PC-3 (cell line): Measurements from ENCODE around the gene CACNA1B. TPM values are rescaled to one million over a fixed set of nuclear protein-coding genes. Genes with fewer than 3 reads are reported as not detected.

Experiments
- ATAC-seq: fragments of 200-7000 bp; cut with Tn5 transposase; 2 replicates; pipeline ENCODE4 v1.9.1; 2020; ENCODE audit warnings: mild to moderate bottlenecking, moderate library complexity
- BruUV-seq: library from RNA; stranded (reverse); fragments of 400-500 nt; replicated peaks from 2 replicates; lab custom pipeline; 2021; lab: Mats Ljungman, UMichigan
- CTCF ChIA-PET: fragments of 300-600 bp; sonication (Branson Sonifier 250); formaldehyde crosslinking; loops from one replicate; lab custom pipeline; 2022; ENCODE audit warnings: antibody characterized with exemption; lab: Charles Lee
- POLR2A ChIA-PET: fragments of 300-600 bp; sonication (Branson Sonifier 250); formaldehyde crosslinking; loops from one replicate; lab custom pipeline; 2022; ENCODE audit warnings: antibody characterized with exemption; ENCODE audit not compliant: unreplicated experiment; lab: Charles Lee
- DNase-seq: peaks from one replicate; pipeline ENCODE4 v3.0.0-alpha.2; 2015
- H2AFZ ChIP-seq: fragments of 300-600 bp; sonication (generic); 2 replicates; pipeline ENCODE4 v1.6.0; 2016; ENCODE audit warnings: antibody characterized with exemption, low read length
- H3F3A ChIP-seq: fragments of 300-600 bp; sonication (generic); one replicate; pipeline ENCODE4 v1.6.0; 2017; ENCODE audit warnings: antibody characterized with exemption, low read length, control low read depth, mild to moderate bottlenecking; ENCODE audit not compliant: unreplicated experiment
- H3K27ac ChIP-seq: fragments of 300-600 bp; sonication (generic); 2 replicates; pipeline ENCODE4 v1.5.1; 2016; ENCODE audit warnings: mild to moderate bottlenecking, low read length
- H3K27me3 ChIP-seq: fragments of 300-600 bp; sonication (generic); 2 replicates; pipeline ENCODE4 v1.6.1; 2016; ENCODE audit warnings: low read length, mixed read lengths
- H3K36me3 ChIP-seq: fragments of 300-600 bp; sonication (generic); 2 replicates; pipeline ENCODE4 v1.6.1; 2016; ENCODE audit warnings: low read depth, mixed run types, low read length, mixed read lengths
- H3K4me1 ChIP-seq: fragments of 300-600 bp; sonication (generic); 2 replicates; pipeline ENCODE4 v1.5.1; 2016; ENCODE audit warnings: low read length; ENCODE audit not compliant: insufficient read depth
- H3K4me2 ChIP-seq: fragments of 300-600 bp; sonication (generic); 2 replicates; pipeline ENCODE4 v1.6.0; 2016; ENCODE audit warnings: low read length
- H3K4me3 ChIP-seq: fragments of 300-600 bp; sonication (generic); 2 replicates; pipeline ENCODE4 v1.5.1; 2016; ENCODE audit warnings: mild to moderate bottlenecking, low read length, mixed read lengths
- H3K79me2 ChIP-seq: fragments of 300-600 bp; sonication (generic); 2 replicates; pipeline ENCODE4 v1.6.1; 2017; ENCODE audit warnings: low read length, mixed read lengths
- H3K9ac ChIP-seq: fragments of 300-600 bp; sonication (generic); 2 replicates; pipeline ENCODE4 v1.6.0; 2016; ENCODE audit warnings: mild to moderate bottlenecking, low read length
- H3K9me2 ChIP-seq: fragments of 300-600 bp; sonication (generic); replicated peaks from 2 replicates; pipeline ENCODE4 v1.6.1; 2016; ENCODE audit warnings: mixed run types, low read length, mixed read lengths
- H3K9me3 ChIP-seq: fragments of 300-600 bp; sonication (generic); 2 replicates; pipeline ENCODE4 v1.6.1; 2016; ENCODE audit warnings: low read length, mixed read lengths
- H4K20me1 ChIP-seq: fragments of 300-600 bp; sonication (generic); 2 replicates; pipeline ENCODE4 v1.6.1; 2016; ENCODE audit warnings: low read length, mixed read lengths
- EZH2 ChIP-seq: fragments of 300-600 bp; sonication (generic); IDR thresholded peaks from one replicate; pipeline ENCODE4 v1.6.1; 2017; ENCODE audit warnings: antibody characterized with exemption, mild to moderate bottlenecking, low read length; ENCODE audit not compliant: unreplicated experiment
- EZH2phosphoT487 ChIP-seq: fragments of 300-600 bp; sonication (generic); IDR thresholded peaks from 2 replicates; pipeline ENCODE4 v1.6.1; 2018; ENCODE audit warnings: mild to moderate bottlenecking, antibody characterized with exemption, low read length, borderline replicate concordance
- intact Hi-C: fragments of 100-400 bp; cut with micrococcal nuclease; formaldehyde crosslinking; loops from 2 replicates; pipeline ENCODE4 v1.9.0; 2023
- total RNA-seq: library from RNA; depleted of rRNA; stranded (reverse); fragments of >200 nt; gene quantifications from 2 replicates; pipeline ENCODE4 v1.2.3, GENCODE V29; 2014
- TF ChIP-seq, protein P1 (sequence below): fragments of 300-600 bp; sonication (generic); conservative IDR thresholded peaks from 2 replicates; pipeline ENCODE4 v1.5.1; 2017; ENCODE audit warnings: antibody characterized with exemption, low read depth, mild to moderate bottlenecking, low read length

Gene CACNA1B
- total RNA-seq, 1 experiment from 2014 or later = not detected

DNA sequence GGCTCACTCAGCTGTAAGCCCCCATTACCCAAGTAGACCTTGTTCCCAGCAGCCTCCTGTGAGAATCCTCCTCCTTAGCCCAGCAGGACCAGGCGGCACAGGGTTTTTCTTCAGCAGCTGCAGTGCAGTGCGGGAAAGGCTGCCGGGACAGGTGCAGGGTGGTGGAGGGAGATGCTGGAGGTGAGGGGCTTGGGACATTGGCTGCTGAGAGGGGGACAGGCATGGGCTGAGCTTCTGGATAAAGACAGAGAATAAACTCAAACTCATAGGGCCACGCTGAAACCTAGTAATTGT is 174.7 kb downstream of the CACNA1B start:
- no peaks in the 10 kb centered on the region for H3K9me3 ChIP-seq
- H3K36me3 ChIP-seq = no peaks in the 10 kb centered on the region
- H3K27me3 ChIP-seq = peaks cover 11% of the 10 kb centered on the region; the same call in 1 of the 2 replicates
- no peak overlapping the region for H3K9ac ChIP-seq
- H3K4me3 ChIP-seq = no peak overlapping the region
- H3K4me2 ChIP-seq = no peak overlapping the region
- no peak overlapping the region for H3K27ac ChIP-seq
- H3F3A ChIP-seq = no peaks in the 10 kb centered on the region
- DNase-seq (no peak), ATAC-seq (no peak)
- H2AFZ ChIP-seq = no peak overlapping the region
- POLR2A ChIA-PET = no interaction called here
- CTCF ChIA-PET = no interaction called here
- no peaks in the 10 kb centered on the region for H3K9me2 ChIP-seq
- TF ChIP-seq EZH2phosphoT487 (no peak), EZH2 (no peak)
- TF ChIP-seq, protein P1, sequence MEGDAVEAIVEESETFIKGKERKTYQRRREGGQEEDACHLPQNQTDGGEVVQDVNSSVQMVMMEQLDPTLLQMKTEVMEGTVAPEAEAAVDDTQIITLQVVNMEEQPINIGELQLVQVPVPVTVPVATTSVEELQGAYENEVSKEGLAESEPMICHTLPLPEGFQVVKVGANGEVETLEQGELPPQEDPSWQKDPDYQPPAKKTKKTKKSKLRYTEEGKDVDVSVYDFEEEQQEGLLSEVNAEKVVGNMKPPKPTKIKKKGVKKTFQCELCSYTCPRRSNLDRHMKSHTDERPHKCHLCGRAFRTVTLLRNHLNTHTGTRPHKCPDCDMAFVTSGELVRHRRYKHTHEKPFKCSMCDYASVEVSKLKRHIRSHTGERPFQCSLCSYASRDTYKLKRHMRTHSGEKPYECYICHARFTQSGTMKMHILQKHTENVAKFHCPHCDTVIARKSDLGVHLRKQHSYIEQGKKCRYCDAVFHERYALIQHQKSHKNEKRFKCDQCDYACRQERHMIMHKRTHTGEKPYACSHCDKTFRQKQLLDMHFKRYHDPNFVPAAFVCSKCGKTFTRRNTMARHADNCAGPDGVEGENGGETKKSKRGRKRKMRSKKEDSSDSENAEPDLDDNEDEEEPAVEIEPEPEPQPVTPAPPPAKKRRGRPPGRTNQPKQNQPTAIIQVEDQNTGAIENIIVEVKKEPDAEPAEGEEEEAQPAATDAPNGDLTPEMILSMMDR = no peak
- no peaks in the 10 kb centered on the region for H4K20me1 ChIP-seq
- H3K4me1 ChIP-seq = no peaks in the 10 kb centered on the region
- intact Hi-C loops = no loop called here
- no TSS peak for BruUV-seq
- no peaks in the 10 kb centered on the region for H3K79me2 ChIP-seq

DNA sequence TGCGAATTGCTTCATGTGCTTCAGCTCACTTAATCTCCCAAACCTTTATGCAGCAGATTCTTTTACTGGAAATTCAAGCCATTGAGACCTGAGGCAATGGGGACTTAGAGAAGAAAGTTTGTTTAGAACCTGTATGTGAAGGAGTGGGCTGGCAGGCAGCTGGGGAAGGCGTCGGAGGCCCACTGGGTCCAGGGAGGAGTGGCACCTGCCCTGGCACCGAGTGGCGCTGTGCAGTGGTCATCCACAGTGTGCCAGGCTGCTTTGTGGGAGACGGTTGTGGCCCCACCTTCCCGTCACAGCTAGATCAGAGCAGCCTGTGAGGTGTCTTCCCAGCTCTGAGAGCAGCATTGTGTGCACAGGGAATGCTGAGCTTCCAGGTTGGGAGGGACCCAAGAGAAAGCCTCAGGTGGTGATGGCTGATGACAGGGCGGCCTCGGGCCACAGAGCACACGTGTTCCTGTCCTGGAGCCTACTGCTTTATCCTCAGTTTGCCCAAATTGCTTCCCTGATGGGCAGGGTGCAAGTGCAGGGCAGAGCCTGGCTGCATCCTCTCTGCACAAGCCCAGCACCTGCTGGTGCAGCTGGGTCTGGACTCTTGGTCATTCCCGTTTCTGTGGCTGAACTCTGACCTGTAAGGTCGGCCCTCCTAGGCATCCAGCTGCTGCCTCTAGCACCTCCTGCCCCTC is 175.2 kb downstream of the CACNA1B start:
- intact Hi-C loops = no loop called here
- DNase-seq (no peak), ATAC-seq (no peak)
- TF ChIP-seq EZH2 (no peak), EZH2phosphoT487 (no peak)
- TF ChIP-seq, protein P1 = no peak
- Histone ChIP-seq H3K79me2 (no peaks in the 10 kb centered on the region), H3K27ac (no peak overlapping the region), H3K4me3 (no peak overlapping the region), H3K9me3 (no peaks in the 10 kb centered on the region), H3K36me3 (no peaks in the 10 kb centered on the region), H3K4me1 (no peaks in the 10 kb centered on the region), H3K27me3 (peaks cover 11% of the 10 kb centered on the region; the same call in 1 of the 2 replicates), H3K9me2 (no peaks in the 10 kb centered on the region), H4K20me1 (no peaks in the 10 kb centered on the region), H3K4me2 (no peak overlapping the region), H2AFZ (no peak overlapping the region), H3F3A (no peaks in the 10 kb centered on the region), H3K9ac (no peak overlapping the region)
- no TSS peak for BruUV-seq
- ChIA-PET POLR2A (no interaction called here), CTCF (no interaction called here)

DNA sequence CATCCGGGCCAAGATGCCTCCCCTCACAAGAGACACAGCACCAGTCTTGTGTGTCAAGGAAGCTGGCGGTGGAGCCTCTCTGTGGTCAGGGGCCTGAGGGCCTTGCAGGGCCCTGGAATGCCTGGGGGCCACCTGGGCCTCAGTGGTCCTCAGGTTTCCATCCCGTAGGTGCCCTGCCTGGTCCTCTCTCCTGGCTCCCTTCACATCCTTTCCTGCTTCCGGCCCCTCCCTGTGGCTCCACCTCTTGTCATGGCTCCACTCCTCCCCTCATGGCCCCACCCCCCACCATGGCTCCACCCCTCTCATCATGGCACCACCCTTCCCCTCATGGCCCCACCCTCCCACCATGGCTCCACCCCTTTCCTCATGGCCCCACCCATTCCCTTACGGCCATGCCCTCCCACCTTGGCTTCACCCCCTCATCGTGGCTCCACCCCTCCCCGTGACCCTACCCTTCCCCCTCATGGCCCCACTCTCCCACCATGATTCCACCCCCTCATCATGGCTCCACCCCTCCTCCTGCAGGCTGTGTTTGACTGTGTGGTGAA is 175.8 kb downstream of the CACNA1B start:
- ChIA-PET CTCF (no interaction called here), POLR2A (no interaction called here)
- H3K79me2 ChIP-seq = no peaks in the 10 kb centered on the region
- no peaks in the 10 kb centered on the region for H3K36me3 ChIP-seq
- no peak overlapping the region for H3K4me2 ChIP-seq
- H3K9me3 ChIP-seq = no peaks in the 10 kb centered on the region
- intact Hi-C loops = no loop called here
- H3K9me2 ChIP-seq = no peaks in the 10 kb centered on the region
- ATAC-seq (no peak), DNase-seq (no peak)
- H2AFZ ChIP-seq = no peak overlapping the region
- TF ChIP-seq EZH2 (no peak), EZH2phosphoT487 (no peak)
- TF ChIP-seq, protein P1 = no peak
- H3K27me3 ChIP-seq = peaks cover 11% of the 10 kb centered on the region; the same call in 1 of the 2 replicates
- H3F3A ChIP-seq = no peaks in the 10 kb centered on the region
- no peaks in the 10 kb centered on the region for H4K20me1 ChIP-seq
- no peak overlapping the region for H3K4me3 ChIP-seq
- no peak overlapping the region for H3K27ac ChIP-seq
- no peak overlapping the region for H3K9ac ChIP-seq
- BruUV-seq = no TSS peak
- no peaks in the 10 kb centered on the region for H3K4me1 ChIP-seq
